Adrenal gland (tissue), 12 donors: ENCODE data around the gene FAM162B. TPM values are rescaled to one million over a fixed set of nuclear protein-coding genes. Genes with fewer than 3 reads are reported as not detected.

Experiments
- DNase-seq, 7 donors: peaks; one replicate each; pipeline ENCODE4 v3.0.0-alpha.2; 2019 to 2020
- H3K27ac ChIP-seq, 5 donors: fragments of 200-600 bp; sonication (generic) in 4 of 5; 1 replicate in 3 of 5; 2 replicates in 2 of 5; pipeline versions ENCODE4 v1.5.1 to v1.8.0; 2016 to 2020; ENCODE audit warnings: mild to moderate bottlenecking in 1 of 5
- H3K27me3 ChIP-seq: fragments of 200-600 bp; 2 replicates; pipeline ENCODE4 v1.8.0; 2021
- H3K36me3 ChIP-seq, 2 donors: fragments of 200-600 bp; replicated peaks in 1 of 2; 1 replicate in 1 of 2; 2 replicates in 1 of 2; pipeline versions ENCODE4 v1.5.1 to v1.8.0; 2018 to 2022
- H3K4me1 ChIP-seq, 2 donors: fragments of 200-600 bp; replicated peaks in 1 of 2; 1 replicate in 1 of 2; 2 replicates in 1 of 2; pipeline versions ENCODE4 v1.5.1 to v1.8.0; 2018 to 2021
- H3K4me3 ChIP-seq, 4 donors: fragments of 200-600 bp; sonication (generic) in 3 of 4; one replicate each; pipeline ENCODE4 v1.5.1; 2016 to 2018
- H3K9me3 ChIP-seq, 3 donors: fragments of 200-600 bp; sonication (generic) in 1 of 3; replicated peaks in 1 of 3; 1 replicate in 2 of 3; 2 replicates in 1 of 3; pipeline versions ENCODE4 v1.5.1 to v1.8.0; 2016 to 2021
- POLR2A ChIP-seq, 2 donors: fragments of 450-650 bp; IDR thresholded peaks; one replicate each; pipeline ENCODE4 v1.6.1; 2017; ENCODE audit warnings: antibody characterized with exemption in 2 of 2, mild to moderate bottlenecking in 2 of 2, moderate library complexity in 1 of 2
- whole genome bisulfite sequencing, 4 donors: extraction: QIAGEN DNeasy Blood & Tissue Kit in 2 of 4; methylation state at CpG; one replicate each; pipeline versions ENCODE4 v1.1.5 to v1.1.7; 2013 to 2017; 5-methylcytosine and 5-hydroxymethylcytosine counted together
- intact Hi-C, 2 donors: fragments of 100-400 bp; cut with DNase I; formaldehyde crosslinking; loops; one replicate each; pipeline versions ENCODE4 v1.14.1 to v1.15.0; 2022 to 2023
- polyA plus RNA-seq, 3 donors: library from polyadenylated mRNA; stranded (reverse); fragments of 200-250 nt in 2 of 3; fragments of 350-450 nt in 1 of 3; fragmentation: Illumina TruSeq in 1 of 3; extraction: RNeasy Lipid Tissue Mini Kit (QIAGEN cat#74804) in 1 of 3; gene quantifications; one replicate each; pipeline ENCODE4 v1.2.3, GENCODE V29; 2013 to 2014
- total RNA-seq, 9 donors: library from RNA; depleted of rRNA in 4 of 9; stranded (reverse); fragments of >200 nt in 4 of 9; fragments of 120-200 nt in 1 of 9; fragmentation: NEBNext Ultra II Directional in 1 of 9; extraction: Animal tissue kit (Norgen Biotek cat#: 25700) in 1 of 9; gene quantifications; one replicate each; pipeline versions ENCODE4 v1.1.0 to v1.2.4, GENCODE V29; 2013 to 2023
- TF ChIP-seq, protein P1 (sequence below), 6 experiments: fragments of 450-650 bp in 4 of 6; fragments of 200-600 bp in 2 of 6; sonication (generic) in 1 of 6; IDR thresholded peaks; 1 replicate in 5 of 6; 2 replicates in 1 of 6; pipeline versions ENCODE4 v1.5.1 to v1.8.0; 2016 to 2021; ENCODE audit warnings: antibody characterized with exemption in 6 of 6, mild to moderate bottlenecking in 2 of 6, moderate library complexity in 1 of 6
- donor health status: healthy with polysubstance abuse.
- donor health status: Bipolar disorder and iron deficiency.
- donor health status: DM: yes; HTN: yes; CAD: no.
- donor health status: DM: no; HTN: no; CAD: no.
- donor health status: DM: no; HTN: no; CAD: no.
- donor health status: DM: yes; HTN: yes; CAD: no.

FAM162B gene
- total and polyA plus RNA-seq, 12 donors, result 0.87 to 14.9 (median 6.3) TPM

DNA sequence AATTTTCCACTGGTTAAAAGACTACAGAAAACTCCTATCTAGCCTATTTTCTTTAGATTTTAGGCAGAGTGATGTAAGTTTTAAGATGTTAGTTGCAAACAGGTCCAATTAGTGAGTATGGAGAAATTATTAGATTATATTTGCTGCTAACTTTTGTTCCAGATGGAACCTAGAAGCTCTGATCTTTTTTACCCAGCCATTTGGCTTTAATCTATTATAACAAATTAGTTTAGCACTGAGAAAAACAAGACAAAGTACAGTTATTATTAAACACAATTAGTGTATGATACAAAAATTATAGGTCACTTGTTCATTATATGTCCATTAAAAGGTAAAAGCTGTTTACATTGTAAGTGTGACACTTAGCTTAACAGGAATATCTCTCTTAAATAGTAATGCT is 2.5 kb downstream of the FAM162B start:
- Histone ChIP-seq H3K9me3 (no peaks in the 10 kb centered on the region), H3K4me3 (no peak overlapping the region), H3K36me3 (no peaks in the 10 kb centered on the region), H3K27me3 (no peaks in the 10 kb centered on the region), H3K27ac (no peak overlapping the region), H3K4me1 (peaks cover 0 to 4% of the 10 kb centered on the region in 2 donors)
- TF ChIP-seq POLR2A (IDR thresholded peaks at IDR 0.05), result no peak
- TF ChIP-seq, protein P1, sequence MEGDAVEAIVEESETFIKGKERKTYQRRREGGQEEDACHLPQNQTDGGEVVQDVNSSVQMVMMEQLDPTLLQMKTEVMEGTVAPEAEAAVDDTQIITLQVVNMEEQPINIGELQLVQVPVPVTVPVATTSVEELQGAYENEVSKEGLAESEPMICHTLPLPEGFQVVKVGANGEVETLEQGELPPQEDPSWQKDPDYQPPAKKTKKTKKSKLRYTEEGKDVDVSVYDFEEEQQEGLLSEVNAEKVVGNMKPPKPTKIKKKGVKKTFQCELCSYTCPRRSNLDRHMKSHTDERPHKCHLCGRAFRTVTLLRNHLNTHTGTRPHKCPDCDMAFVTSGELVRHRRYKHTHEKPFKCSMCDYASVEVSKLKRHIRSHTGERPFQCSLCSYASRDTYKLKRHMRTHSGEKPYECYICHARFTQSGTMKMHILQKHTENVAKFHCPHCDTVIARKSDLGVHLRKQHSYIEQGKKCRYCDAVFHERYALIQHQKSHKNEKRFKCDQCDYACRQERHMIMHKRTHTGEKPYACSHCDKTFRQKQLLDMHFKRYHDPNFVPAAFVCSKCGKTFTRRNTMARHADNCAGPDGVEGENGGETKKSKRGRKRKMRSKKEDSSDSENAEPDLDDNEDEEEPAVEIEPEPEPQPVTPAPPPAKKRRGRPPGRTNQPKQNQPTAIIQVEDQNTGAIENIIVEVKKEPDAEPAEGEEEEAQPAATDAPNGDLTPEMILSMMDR (IDR thresholded peaks at IDR 0.05), result no peak
- intact Hi-C loops, result no loop called here
- no peak for DNase-seq

DNA sequence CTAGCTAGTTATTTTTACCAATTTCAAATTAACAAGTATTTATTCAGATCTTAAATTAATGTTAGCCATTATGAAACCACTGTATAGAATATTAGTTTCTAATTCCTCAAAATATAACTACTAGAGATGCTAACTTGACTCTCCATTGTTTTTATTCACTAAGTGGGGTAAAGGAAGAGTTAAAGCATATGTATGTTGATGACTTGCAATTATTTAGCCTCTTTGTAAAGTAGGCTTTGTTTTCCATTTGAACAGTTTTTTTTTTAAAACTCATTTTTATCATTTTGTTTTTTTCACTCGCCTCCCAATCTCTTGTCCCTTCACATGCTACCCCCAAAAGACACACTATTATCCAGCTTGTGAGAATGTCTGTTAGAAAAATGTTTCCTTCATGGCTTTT is 3.3 kb downstream of the FAM162B start:
- DNase-seq, result no peak
- no peaks in the 10 kb centered on the region for H3K9me3 ChIP-seq
- peaks cover 0 to 4% of the 10 kb centered on the region in 2 donors for H3K4me1 ChIP-seq
- WGBS, 4 donors, result 86 to 90% (median 89%) methylated on average over 1 of the region's 1 CpG
- H3K36me3 ChIP-seq, result no peaks in the 10 kb centered on the region
- no peak overlapping the region for H3K4me3 ChIP-seq
- H3K27me3 ChIP-seq, result no peaks in the 10 kb centered on the region
- H3K27ac ChIP-seq, result no peak overlapping the region
- TF ChIP-seq, protein P1 (IDR thresholded peaks at IDR 0.05), result no peak
- TF ChIP-seq POLR2A (IDR thresholded peaks at IDR 0.05), result no peak
- intact Hi-C loops, result no loop called here

DNA sequence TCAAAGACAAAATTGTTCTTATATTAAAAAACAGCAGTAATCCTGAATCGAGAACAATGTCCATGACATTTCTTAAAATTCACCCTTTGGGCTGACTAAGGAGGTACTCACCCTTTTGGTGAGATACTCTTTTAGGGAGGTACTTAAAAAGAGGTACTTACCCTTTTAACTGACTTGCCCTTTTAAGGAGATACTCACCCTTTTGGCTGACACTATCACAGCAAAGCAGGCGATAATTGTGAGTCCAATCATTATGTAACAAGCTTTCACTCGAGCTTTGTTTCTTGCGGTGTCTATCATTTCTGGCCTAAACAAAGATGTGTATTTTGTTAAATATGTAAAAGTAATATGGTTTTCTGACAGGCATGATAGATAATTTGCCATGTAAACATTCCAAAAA is 3.7 kb downstream of the FAM162B start:
- intact Hi-C loops, result no loop called here
- no peak for TF ChIP-seq POLR2A (IDR thresholded peaks at IDR 0.05)
- TF ChIP-seq, protein P1 (IDR thresholded peaks at IDR 0.05), result no peak
- WGBS, 4 donors, result 56 to 71% (median 64%) methylated on average over 4 of the region's 4 CpGs
- Histone ChIP-seq H3K4me1 (peaks cover 0 to 4% of the 10 kb centered on the region in 2 donors), H3K27me3 (no peaks in the 10 kb centered on the region), H3K36me3 (no peaks in the 10 kb centered on the region), H3K9me3 (no peaks in the 10 kb centered on the region), H3K27ac (no peak overlapping the region), H3K4me3 (no peak overlapping the region)
- no peak for DNase-seq

DNA sequence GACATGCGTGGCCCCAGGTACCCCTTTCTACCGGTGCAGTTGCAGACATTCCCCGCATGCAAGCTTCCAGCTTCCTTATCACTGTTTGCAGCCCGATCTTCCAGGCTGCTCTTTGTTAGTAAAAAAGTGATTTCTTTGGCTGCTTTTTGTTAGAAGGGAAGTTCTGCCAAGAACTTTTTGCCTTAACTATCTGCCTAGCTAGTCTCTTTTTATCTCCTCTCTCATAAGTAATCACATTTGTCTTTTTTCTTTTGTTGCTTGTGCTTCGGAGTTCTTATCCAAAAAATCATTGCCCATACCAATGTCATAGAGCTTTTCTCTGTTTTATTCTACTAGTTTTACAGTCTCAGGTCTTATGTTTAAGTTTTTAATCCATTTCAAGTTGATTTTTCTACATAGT is 20.3 kb downstream of the FAM162B start:
- Histone ChIP-seq H3K27me3 (no peaks in the 10 kb centered on the region), H3K4me3 (no peak overlapping the region), H3K9me3 (no peaks in the 10 kb centered on the region), H3K27ac (no peak overlapping the region), H3K36me3 (no peaks in the 10 kb centered on the region), H3K4me1 (no peaks in the 10 kb centered on the region)
- 65 to 83% (median 72%) methylated on average over 5 of the region's 5 CpGs for WGBS, 4 donors
- intact Hi-C loops, result no loop called here
- no peak for TF ChIP-seq POLR2A (IDR thresholded peaks at IDR 0.05)
- TF ChIP-seq, protein P1 (IDR thresholded peaks at IDR 0.05), result no peak
- no peak for DNase-seq
